OCI-LY3 (cell line): Measurements from ENCODE around the gene PPP1R15A.
"Not testable (repeated sequence)": the region's sequence is repeated elsewhere in the genome, so short reads cannot be mapped to it uniquely, and the experiment has no call there.

ENCODE experiments used
- H2AFZ ChIP-seq: fragments of 200-600, 300-600 bp; shearing (Covaris generic); 2 replicates; pipeline ENCODE4 v1.6.0; 2014; ENCODE audit warnings: antibody characterized with exemption, low read depth, low read length
- H3K27ac ChIP-seq: fragments of 200-600, 300-600 bp; sonication (generic); 2 replicates; pipeline ENCODE4 v1.5.1; 2014; ENCODE audit warnings: mild to moderate bottlenecking, low read length, moderate library complexity, mixed read lengths
- H3K27me3 ChIP-seq: fragments of 200-600, 300-600 bp; sonication (generic); 2 replicates; pipeline ENCODE4 v1.6.1; 2014; ENCODE audit warnings: low read depth, low read length, mixed read lengths
- H3K36me3 ChIP-seq: fragments of 200-600, 300-600 bp; sonication (generic); replicated peaks from 2 replicates; pipeline ENCODE3; 2014; ENCODE audit warnings: low read depth, low read length, mixed read lengths
- H3K4me1 ChIP-seq: fragments of 300-600, 200-600 bp; sonication (generic); 2 replicates; pipeline ENCODE4 v1.6.1; 2014; ENCODE audit warnings: low read length, mixed read lengths
- H3K4me2 ChIP-seq: fragments of 200-600, 300-600 bp; sonication (generic); 2 replicates; pipeline ENCODE4 v1.6.1; 2014; ENCODE audit warnings: low read length, mixed read lengths
- H3K4me3 ChIP-seq: fragments of 300-600, 200-600 bp; sonication (generic); 2 replicates; pipeline ENCODE4 v1.5.1; 2014; ENCODE audit warnings: antibody characterized with exemption, mild to moderate bottlenecking, low read length, moderate library complexity
- H3K79me2 ChIP-seq: fragments of 300-600, 200-600 bp; shearing (Covaris generic); 2 replicates; pipeline ENCODE4 v1.6.1; 2014; ENCODE audit warnings: mild to moderate bottlenecking, low read length, mixed read lengths
- H3K9ac ChIP-seq: fragments of 300-600, 200-600 bp; shearing (Covaris generic); 2 replicates; pipeline ENCODE4 v1.6.0; 2014; ENCODE audit warnings: mild to moderate bottlenecking, low read length, moderate library complexity
- H3K9me3 ChIP-seq: fragments of 200-600, 300-600 bp; shearing (Covaris generic); 2 replicates; pipeline ENCODE4 v1.6.1; 2014; ENCODE audit warnings: low read length, mixed read lengths; ENCODE audit not compliant: insufficient read depth
- H4K20me1 ChIP-seq: fragments of 200-600, 300-600 bp; sonication (generic); 2 replicates; pipeline ENCODE4 v1.6.1; 2016; ENCODE audit warnings: low read length, mixed read lengths; ENCODE audit not compliant: insufficient read depth
- CTCF ChIP-seq: fragments of 200-600, 300-600 bp; sonication (generic); IDR thresholded peaks from 2 replicates; pipeline ENCODE4 v1.5.1; 2014; ENCODE audit warnings: antibody characterized with exemption, low read length, low read depth
- EZH2phosphoT487 ChIP-seq: fragments of 200-600 bp; shearing (Covaris generic); IDR thresholded peaks from 2 replicates; pipeline ENCODE4 v1.6.1; 2018; ENCODE audit warnings: antibody characterized with exemption, mixed run types, low read depth

The PPP1R15A gene

GRCh38 chr19:48874303-48875135 is 2.3 kb downstream of the PPP1R15A start:
- Histone ChIP-seq H4K20me1 (peaks cover 13% of the 10 kb centered on the region), H2AFZ (no peak overlapping the region), H3K9ac (peak overlapping the region; percentile 98), H3K9me3 (no peaks in the 10 kb centered on the region), H3K27me3 (no peaks in the 10 kb centered on the region), H3K79me2 (peaks cover 47% of the 10 kb centered on the region), H3K4me3 (peak overlapping the region; percentile 91), H3K4me1 (peaks cover 34% of the 10 kb centered on the region), H3K4me2 (peak overlapping the region; percentile 92), H3K36me3 (peaks cover 43% of the 10 kb centered on the region), H3K27ac (peak overlapping the region; percentile 95)
- TF ChIP-seq CTCF (no peak), EZH2phosphoT487 (no peak)

DNA sequence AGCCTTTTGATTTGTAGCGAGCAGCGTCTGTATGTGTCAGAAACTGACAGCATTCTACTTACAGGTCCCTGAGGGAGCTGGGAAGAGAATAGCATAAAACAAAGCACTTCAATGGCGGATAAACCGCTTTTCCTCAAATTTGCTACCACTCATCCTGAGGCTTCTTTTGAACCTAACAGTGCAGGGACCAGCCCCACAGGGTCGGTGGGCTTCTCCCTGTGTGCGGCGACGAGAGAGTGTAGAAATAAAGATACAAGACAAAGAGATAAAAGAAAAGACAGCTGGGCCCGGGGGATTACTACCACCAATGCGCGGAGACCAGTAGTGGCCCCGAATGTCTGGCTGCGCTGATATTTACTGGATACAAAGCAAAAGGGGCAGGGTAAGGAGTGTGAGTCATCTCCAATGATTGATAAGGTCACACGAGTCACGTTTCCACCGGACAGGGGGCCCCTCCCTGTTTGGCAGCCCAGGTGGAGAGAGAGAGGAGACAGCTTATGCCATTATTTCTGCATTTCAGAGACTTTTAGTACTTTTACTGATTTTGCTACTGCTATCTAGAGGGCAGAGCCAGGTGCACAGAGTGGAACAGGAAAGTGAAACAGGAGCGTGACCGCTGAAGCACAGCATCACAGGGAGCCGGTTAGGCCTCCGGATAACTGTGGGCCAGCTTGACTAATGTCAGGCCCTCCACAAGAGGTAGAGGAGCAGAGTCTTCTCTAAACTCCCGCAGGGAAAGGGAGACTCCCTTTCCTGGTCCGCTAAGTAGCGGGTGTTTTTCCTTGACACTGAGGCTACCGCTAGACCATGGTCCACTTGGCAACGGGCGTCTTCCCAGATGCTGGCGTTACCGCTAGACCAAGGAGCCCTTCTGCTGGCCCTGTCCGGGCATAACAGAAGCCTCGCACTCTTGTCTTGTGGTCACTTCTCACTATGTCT is 4.1 kb downstream of the PPP1R15A start:
- peak overlapping the region; percentile 95 for H3K27ac ChIP-seq
- not testable (repeated sequence) for H3K9me3 ChIP-seq, H3K27me3 ChIP-seq, H2AFZ ChIP-seq
- peaks cover 13% of the 10 kb centered on the region for H4K20me1 ChIP-seq
- H3K4me1 ChIP-seq, result peaks cover 47% of the 10 kb centered on the region
- peaks cover 45% of the 10 kb centered on the region for H3K36me3 ChIP-seq
- H3K4me2 ChIP-seq, result peak overlapping the region; percentile 92
- peaks cover 47% of the 10 kb centered on the region for H3K79me2 ChIP-seq
- H3K9ac ChIP-seq, result peak overlapping the region; percentile 87
- peak overlapping the region; percentile 91 for H3K4me3 ChIP-seq

DNA sequence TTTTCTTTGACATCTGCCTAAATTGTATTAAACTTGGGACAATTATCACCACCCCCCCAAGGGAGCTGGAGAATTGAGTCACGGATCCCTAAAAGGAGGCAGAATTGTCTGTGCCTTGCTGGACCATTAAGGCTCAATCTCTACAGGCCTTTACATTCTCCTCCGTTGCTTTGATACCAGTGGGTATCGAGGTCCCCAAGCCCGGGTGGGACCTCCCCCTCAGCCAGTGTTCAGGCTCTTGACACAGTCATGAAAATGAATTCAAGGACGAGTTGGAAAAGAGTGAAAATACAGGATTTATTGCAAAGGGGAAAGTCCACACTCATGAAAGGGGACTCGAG is 5.6 kb downstream of the PPP1R15A start:
- Histone ChIP-seq H3K36me3 (peaks cover 48% of the 10 kb centered on the region), H3K27me3 (no peaks in the 10 kb centered on the region), H3K27ac (no peak overlapping the region), H3K9ac (no peak overlapping the region), H3K79me2 (peaks cover 40% of the 10 kb centered on the region), H3K4me1 (peaks cover 50% of the 10 kb centered on the region), H3K4me3 (no peak overlapping the region), H2AFZ (no peak overlapping the region), H3K9me3 (peaks cover 11% of the 10 kb centered on the region), H3K4me2 (no peak overlapping the region), H4K20me1 (peaks cover 13% of the 10 kb centered on the region)
- TF ChIP-seq CTCF (no peak), EZH2phosphoT487 (no peak)

- Histone ChIP-seq H3K4me3 (no peak overlapping the region), H3K27ac (no peak overlapping the region), H4K20me1 (peaks cover 8% of the 10 kb centered on the region), H3K27me3 (no peaks in the 10 kb centered on the region), H3K9me3 (peaks cover 11% of the 10 kb centered on the region), H3K79me2 (peaks cover 34% of the 10 kb centered on the region), H3K9ac (no peak overlapping the region), H3K4me1 (peaks cover 50% of the 10 kb centered on the region), H3K36me3 (peaks cover 44% of the 10 kb centered on the region), H2AFZ (no peak overlapping the region), H3K4me2 (no peak overlapping the region)
- TF ChIP-seq CTCF, result no peak
- no peak for TF ChIP-seq EZH2phosphoT487
Observed at GRCh38 chr19:48878196-48879024, 6.2 kb downstream of the PPP1R15A start.
